ENCODE measurements around the gene SH3PXD2A. TPM values are rescaled to one million over a fixed set of nuclear protein-coding genes. Genes with fewer than 3 reads are reported as not detected.

SH3PXD2A gene
- total RNA-seq, 1 donor from 2014 or later, result 36.8 TPM

GRCh38 chr10:103576862-103577261, 278.5 kb downstream of the SH3PXD2A start:
- H3K4me3 Mint-ChIP-seq, result no peak overlapping the region
- H3K27me3 Mint-ChIP-seq (ENCODE audit: low read depth), result peaks cover 9% of the 10 kb centered on the region
- no peak for TF ChIP-seq CTCF (IDR thresholded peaks at IDR 0.05; ENCODE audit: unreplicated experiment)
- H3K27ac Mint-ChIP-seq, result no peak overlapping the region
- no peaks in the 10 kb centered on the region for H3K9me3 Mint-ChIP-seq
- no peak for DNase-seq (ENCODE audit: low spot score in 2 of 2, unreplicated experiment in 2 of 2)
- no peaks in the 10 kb centered on the region for H3K36me3 Mint-ChIP-seq
- H3K4me1 Mint-ChIP-seq, result peaks cover 5% of the 10 kb centered on the region

GRCh38 chr10:103576076-103576471, 279.3 kb downstream of the SH3PXD2A start:
- H3K4me1 Mint-ChIP-seq, result peaks cover 5% of the 10 kb centered on the region
- H3K4me3 Mint-ChIP-seq, result no peak overlapping the region
- no peaks in the 10 kb centered on the region for H3K9me3 Mint-ChIP-seq
- no peak for DNase-seq (ENCODE audit: low spot score in 2 of 2, unreplicated experiment in 2 of 2)
- no peak overlapping the region for H3K27ac Mint-ChIP-seq
- no peaks in the 10 kb centered on the region for H3K36me3 Mint-ChIP-seq
- TF ChIP-seq CTCF (IDR thresholded peaks at IDR 0.05; ENCODE audit: unreplicated experiment), result no peak
- H3K27me3 Mint-ChIP-seq (ENCODE audit: low read depth), result peaks cover 4% of the 10 kb centered on the region

GRCh38 chr10:103575416-103576075, 279.8 kb downstream of the SH3PXD2A start:
- TF ChIP-seq CTCF (IDR thresholded peaks at IDR 0.05; ENCODE audit: unreplicated experiment), result no peak
- DNase-seq (ENCODE audit: low spot score in 2 of 2, unreplicated experiment in 2 of 2), result no peak
- Mint-ChIP-seq H3K9me3 (no peaks in the 10 kb centered on the region), H3K27ac (no peak overlapping the region), H3K4me3 (no peak overlapping the region), H3K27me3 (ENCODE audit: low read depth) (peaks cover 3% of the 10 kb centered on the region), H3K4me1 (peaks cover 5% of the 10 kb centered on the region), H3K36me3 (no peaks in the 10 kb centered on the region)

GRCh38 chr10:103574097-103575061, 281.0 kb downstream of the SH3PXD2A start:
- H3K36me3 Mint-ChIP-seq, result no peaks in the 10 kb centered on the region
- no peak overlapping the region for H3K4me3 Mint-ChIP-seq
- peaks cover 12% of the 10 kb centered on the region for H3K4me1 Mint-ChIP-seq
- no peak overlapping the region for H3K27ac Mint-ChIP-seq
- no peaks in the 10 kb centered on the region for H3K9me3 Mint-ChIP-seq
- DNase-seq (ENCODE audit: low spot score in 2 of 2, unreplicated experiment in 2 of 2), result no peak
- TF ChIP-seq CTCF (IDR thresholded peaks at IDR 0.05; ENCODE audit: unreplicated experiment), result no peak
- H3K27me3 Mint-ChIP-seq (ENCODE audit: low read depth), result peaks cover 3% of the 10 kb centered on the region

- TF ChIP-seq CTCF (IDR thresholded peaks at IDR 0.05; ENCODE audit: unreplicated experiment), result no peak
- Mint-ChIP-seq H3K4me3 (no peak overlapping the region), H3K27ac (no peak overlapping the region), H3K9me3 (no peaks in the 10 kb centered on the region), H3K36me3 (no peaks in the 10 kb centered on the region), H3K27me3 (ENCODE audit: low read depth) (peaks cover 3% of the 10 kb centered on the region), H3K4me1 (peaks cover 12% of the 10 kb centered on the region)
- no peak for DNase-seq (ENCODE audit: low spot score in 2 of 2, unreplicated experiment in 2 of 2)
These were observed 282.2 kb downstream of the SH3PXD2A start for GRCh38 chr10:103573205-103573487.

Measured in mesothelial cell of epicardium (in vitro differentiated cells).